GM18870 (cell line): Measurements from ENCODE around the gene CEP89.
"Not testable (repeated sequence)": the region's sequence is repeated elsewhere in the genome, so short reads cannot be mapped to it uniquely, and the experiment has no call there.

ENCODE experiments used
- ATAC-seq: cut with Tn5 transposase; IDR thresholded peaks from one replicate; pipeline ENCODE4 v1.9.1; 2021; ENCODE audit warnings: moderate library complexity; ENCODE audit not compliant: unreplicated experiment

The CEP89 gene

GRCh38 chr19:32872391-32872790 is 99.4 kb downstream of the CEP89 start:
- ATAC-seq = no peak

GRCh38 chr19:32870981-32871451 is 100.7 kb downstream of the CEP89 start:
- ATAC-seq = no peak

GRCh38 chr19:32869966-32870573 is 101.7 kb downstream of the CEP89 start:
- no peak for ATAC-seq

GRCh38 chr19:32869369-32869965 is 102.3 kb downstream of the CEP89 start, which contains the start of gene SLC7A9:
Gene SLC7A9 (minus strand): TSS chr19:32869767. CDS start chr19:32868534, 1,233 bp downstream.
- no peak for ATAC-seq

- ATAC-seq = no peak
These were observed 103.4 kb downstream of the CEP89 start for GRCh38 chr19:32868206-32868950.

- ATAC-seq = not testable (repeated sequence)
These were observed 104.3 kb downstream of the CEP89 start for GRCh38 chr19:32867436-32867835.

GRCh38 chr19:32866564-32867265 is 105.0 kb downstream of the CEP89 start:
- no peak for ATAC-seq

GRCh38 chr19:32866061-32866460 is 105.7 kb downstream of the CEP89 start:
- ATAC-seq = no peak

GRCh38 chr19:32865326-32865725 is 106.4 kb downstream of the CEP89 start:
- no peak for ATAC-seq

- ATAC-seq = no peak
These were observed 107.3 kb downstream of the CEP89 start for GRCh38 chr19:32864318-32865007.

GRCh38 chr19:32863841-32864240 is 107.9 kb downstream of the CEP89 start:
- ATAC-seq = no peak

GRCh38 chr19:32863301-32863700 is 108.5 kb downstream of the CEP89 start:
- ATAC-seq = no peak

GRCh38 chr19:32862741-32863140 is 109.0 kb downstream of the CEP89 start:
- ATAC-seq = no peak

GRCh38 chr19:32862173-32862572 is 109.6 kb downstream of the CEP89 start:
- ATAC-seq = no peak

- no peak for ATAC-seq
These were observed 110.2 kb downstream of the CEP89 start for GRCh38 chr19:32861596-32861995.

GRCh38 chr19:32859591-32859990 is 112.2 kb downstream of the CEP89 start:
- no peak for ATAC-seq

GRCh38 chr19:32858559-32858958 is 113.2 kb downstream of the CEP89 start:
- no peak for ATAC-seq

- ATAC-seq = no peak
These were observed 113.6 kb downstream of the CEP89 start for GRCh38 chr19:32858155-32858554.

GRCh38 chr19:32857584-32857983 is 114.2 kb downstream of the CEP89 start:
- ATAC-seq = no peak

- ATAC-seq = not testable (repeated sequence)
These were observed 114.9 kb downstream of the CEP89 start for GRCh38 chr19:32856818-32857217.

- ATAC-seq = no peak
These were observed 119.5 kb downstream of the CEP89 start for GRCh38 chr19:32852216-32852615.
